Measurements from ENCODE around the gene ALKBH5. TPM values are rescaled to one million over a fixed set of nuclear protein-coding genes. Genes with fewer than 3 reads are reported as not detected.

ALKBH5 gene
- total RNA-seq, 4 donors from 2014 or later: 66.5 to 136 (median 98.5) TPM

- no peaks in the 10 kb centered on the region for H3K9me3 ChIP-seq
- H3K27me3 ChIP-seq: no peaks in the 10 kb centered on the region
- peaks cover 0 to 5% of the 10 kb centered on the region in 2 donors for H3K4me1 ChIP-seq
- no peak for DNase-seq
- TF ChIP-seq CTCF (IDR thresholded peaks at IDR 0.05) (no peak), POLR2A (IDR thresholded peaks at IDR 0.05) (no peak)
- H3K27ac ChIP-seq: peak overlapping the region; percentile 60 to 79
- no peak overlapping the region for H3K4me3 ChIP-seq
- H3K36me3 ChIP-seq: no peaks in the 10 kb centered on the region
- intact Hi-C loops (cut with DNase I; ENCODE audit: low total_unique reads): no loop called here
Measured at GRCh38 chr17:18157354-18157985, 26.2 kb upstream of the ALKBH5 start.

- peak in 1 of 2 donors; percentile 7 for TF ChIP-seq POLR2A (IDR thresholded peaks at IDR 0.05)
- TF ChIP-seq CTCF (IDR thresholded peaks at IDR 0.05): no peak
- Histone ChIP-seq H3K36me3 (no peaks in the 10 kb centered on the region), H3K4me1 (peaks cover 0 to 5% of the 10 kb centered on the region in 2 donors), H3K9me3 (no peaks in the 10 kb centered on the region), H3K27ac (peak overlapping the region; percentile 60 to 79), H3K27me3 (no peaks in the 10 kb centered on the region), H3K4me3 (peak overlapping the region; percentile 26 to 35)
- intact Hi-C loops (cut with DNase I; ENCODE audit: low total_unique reads): no loop called here
- DNase-seq: peak; percentile 95
Measured at GRCh38 chr17:18158022-18158600, 25.5 kb upstream of the ALKBH5 start.

- no peaks in the 10 kb centered on the region for H3K36me3 ChIP-seq
- TF ChIP-seq POLR2A (IDR thresholded peaks at IDR 0.05) (no peak), CTCF (IDR thresholded peaks at IDR 0.05) (no peak)
- H3K4me3 ChIP-seq: no peak overlapping the region
- H3K9me3 ChIP-seq: no peaks in the 10 kb centered on the region
- DNase-seq: no peak
- H3K27me3 ChIP-seq: no peaks in the 10 kb centered on the region
- H3K27ac ChIP-seq: no peak overlapping the region
- intact Hi-C loops (cut with DNase I; ENCODE audit: low total_unique reads): no loop called here
- H3K4me1 ChIP-seq: peaks cover 0 to 5% of the 10 kb centered on the region in 2 donors
Measured at GRCh38 chr17:18159551-18160120, 24.0 kb upstream of the ALKBH5 start.

GRCh38 chr17:18160128-18160856 is 23.3 kb upstream of the ALKBH5 start:
- TF ChIP-seq POLR2A (IDR thresholded peaks at IDR 0.05): no peak
- TF ChIP-seq CTCF (IDR thresholded peaks at IDR 0.05): no peak
- intact Hi-C loops (cut with DNase I; ENCODE audit: low total_unique reads): no loop called here
- no peak for DNase-seq
- Histone ChIP-seq H3K4me1 (peaks cover 0 to 5% of the 10 kb centered on the region in 2 donors), H3K4me3 (no peak overlapping the region), H3K27ac (no peak overlapping the region), H3K36me3 (no peaks in the 10 kb centered on the region), H3K9me3 (no peaks in the 10 kb centered on the region), H3K27me3 (no peaks in the 10 kb centered on the region)
